Natural killer cell (primary cell): ENCODE measurements around the gene LRRC17. TPM values are rescaled to one million over a fixed set of nuclear protein-coding genes. Genes with fewer than 3 reads are reported as not detected.

Source experiments
- ATAC-seq, 3 donors: fragments of 150-1000 bp in 2 of 3; fragments of 200-7000 bp in 1 of 3; cut with Tn5 transposase; 1 replicate in 1 of 3; 2 replicates in 2 of 3; pipeline ENCODE4 v1.10.0; 2021; ENCODE audit warnings: mild to moderate bottlenecking in 2 of 3, moderate library complexity in 2 of 3
- DNase-seq, 2 donors: peaks; one replicate each; pipeline versions ENCODE4 v3.0.0 to v3.0.0-alpha.2; 2013 to 2021; ENCODE audit warnings: mixed read lengths in 1 of 2
- H3K27ac ChIP-seq: one replicate; pipeline ENCODE4 v1.5.1; 2013; ENCODE audit warnings: mild to moderate bottlenecking, low read length
- H3K27me3 ChIP-seq: one replicate; pipeline ENCODE4 v1.6.1; 2013; ENCODE audit warnings: low read length; ENCODE audit not compliant: control insufficient read depth, insufficient read depth
- H3K36me3 ChIP-seq: one replicate; pipeline ENCODE4 v1.6.1; 2013; ENCODE audit warnings: low read length; ENCODE audit not compliant: control insufficient read depth, insufficient read depth
- H3K4me1 ChIP-seq: one replicate; pipeline ENCODE4 v1.6.1; 2013; ENCODE audit warnings: low read length; ENCODE audit not compliant: control insufficient read depth, insufficient read depth
- H3K4me3 ChIP-seq: one replicate; pipeline ENCODE4 v1.5.1; 2013; ENCODE audit warnings: low read length
- H3K9me3 ChIP-seq: one replicate; pipeline ENCODE4 v1.6.1; 2013; ENCODE audit warnings: low read length; ENCODE audit not compliant: control insufficient read depth, insufficient read depth
- H3K27ac Mint-ChIP-seq, 2 donors: one replicate each; pipeline ENCODE4 v1.8.0; 2022; ENCODE audit warnings: mild to moderate bottlenecking in 2 of 2, mixed read lengths in 2 of 2, moderate library complexity in 1 of 2
- H3K27me3 Mint-ChIP-seq, 2 donors: one replicate each; pipeline ENCODE4 v1.8.0; 2022; ENCODE audit warnings: low read depth in 2 of 2, mixed read lengths in 2 of 2
- H3K36me3 Mint-ChIP-seq: one replicate; pipeline ENCODE4 v1.8.0; 2022; ENCODE audit warnings: mixed read lengths
- H3K4me1 Mint-ChIP-seq, 2 donors: one replicate each; pipeline ENCODE4 v1.8.0; 2022; ENCODE audit warnings: mixed read lengths in 2 of 2
- H3K4me3 Mint-ChIP-seq: one replicate; pipeline ENCODE4 v1.8.0; 2022; ENCODE audit warnings: mild to moderate bottlenecking, moderate library complexity, mixed read lengths
- H3K9me3 Mint-ChIP-seq, 2 donors: one replicate each; pipeline ENCODE4 v1.8.0; 2022; ENCODE audit warnings: mixed read lengths in 2 of 2
- CTCF ChIP-seq: fragments of 200-600 bp; IDR thresholded peaks from one replicate; pipeline ENCODE4 v1.8.0; 2022; ENCODE audit warnings: antibody characterized with exemption
- WGBS: methylation state at CpG from one replicate; pipeline ENCODE4 v1.1.7; 2013; ENCODE audit warnings: missing lambda C conversion rate; ENCODE audit not compliant: insufficient coverage; 5-methylcytosine and 5-hydroxymethylcytosine counted together
- intact Hi-C: fragments of 100-400 bp; cut with micrococcal nuclease; formaldehyde crosslinking; loops from one replicate; pipeline ENCODE4 v1.14.2; 2022
- total RNA-seq, 4 donors: library from RNA; stranded (reverse); fragments of 120-200 nt in 1 of 4; gene quantifications; one replicate each; pipeline versions ENCODE4 v1.2.3 to v1.2.4, GENCODE V29; 2013 to 2022

LRRC17 gene
- total RNA-seq, 3 donors from 2014 or later (not counting 1 experiment from before 2014, with no cell fraction given), result 0.63 TPM; not detected in 2

- no peaks in the 10 kb centered on the region for H3K4me1 Mint-ChIP-seq
- H3K9me3 Mint-ChIP-seq, result no peaks in the 10 kb centered on the region
- no peaks in the 10 kb centered on the region for H3K4me1 ChIP-seq
- H3K36me3 ChIP-seq, result no peaks in the 10 kb centered on the region
- H3K27ac ChIP-seq, result no peak overlapping the region
- no peak overlapping the region for H3K4me3 Mint-ChIP-seq
- H3K27ac Mint-ChIP-seq, result no peak overlapping the region
- no peak for TF ChIP-seq CTCF
- H3K9me3 ChIP-seq, result no peaks in the 10 kb centered on the region
- H3K27me3 Mint-ChIP-seq, result peaks cover 3 to 7% of the 10 kb centered on the region in 2 donors
- ATAC-seq (no peak), DNase-seq (no peak)
- intact Hi-C loops, result no loop called here
- no peaks in the 10 kb centered on the region for H3K27me3 ChIP-seq
- H3K36me3 Mint-ChIP-seq, result no peaks in the 10 kb centered on the region
- H3K4me3 ChIP-seq, result no peak overlapping the region
Observed at GRCh38 chr7:102979670-102980069, 66.9 kb downstream of the LRRC17 start.

GRCh38 chr7:102981451-102981850 is 68.7 kb downstream of the LRRC17 start:
- intact Hi-C loops, result no loop called here
- 92% methylated on average over 2 of the region's 2 CpGs for WGBS
- no peak overlapping the region for H3K4me3 ChIP-seq
- no peak for TF ChIP-seq CTCF
- Mint-ChIP-seq H3K4me3 (no peak overlapping the region), H3K9me3 (no peaks in the 10 kb centered on the region), H3K27ac (no peak overlapping the region), H3K4me1 (no peaks in the 10 kb centered on the region), H3K27me3 (no peaks in the 10 kb centered on the region), H3K36me3 (no peaks in the 10 kb centered on the region)
- no peaks in the 10 kb centered on the region for H3K4me1 ChIP-seq
- H3K9me3 ChIP-seq, result no peaks in the 10 kb centered on the region
- no peak overlapping the region for H3K27ac ChIP-seq
- H3K36me3 ChIP-seq, result no peaks in the 10 kb centered on the region
- ATAC-seq (no peak), DNase-seq (no peak)
- H3K27me3 ChIP-seq, result no peaks in the 10 kb centered on the region

DNA sequence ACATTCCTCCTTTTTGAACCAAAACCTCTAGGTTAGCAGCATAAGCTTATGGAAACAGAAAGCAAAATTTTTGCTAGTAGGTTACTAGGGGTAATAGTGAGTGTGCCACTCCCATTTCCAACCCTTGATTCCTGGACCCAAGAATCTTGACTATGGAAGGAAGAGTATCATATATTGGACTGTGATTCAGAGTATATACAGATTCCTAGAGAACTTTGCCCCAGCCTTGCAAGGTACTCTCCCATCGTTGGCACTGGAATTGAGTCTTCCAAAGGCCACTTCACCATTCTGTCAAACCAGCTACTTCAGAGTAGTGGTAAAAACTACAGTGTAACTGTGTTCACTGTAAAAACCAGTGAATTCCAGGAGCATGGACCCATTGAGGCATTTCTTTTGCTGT is 69.4 kb downstream of the LRRC17 start:
- Histone ChIP-seq H3K4me3 (no peak overlapping the region), H3K27me3 (no peaks in the 10 kb centered on the region), H3K27ac (no peak overlapping the region), H3K36me3 (no peaks in the 10 kb centered on the region), H3K4me1 (no peaks in the 10 kb centered on the region), H3K9me3 (no peaks in the 10 kb centered on the region)
- Mint-ChIP-seq H3K27me3 (no peaks in the 10 kb centered on the region), H3K9me3 (no peaks in the 10 kb centered on the region), H3K4me1 (no peaks in the 10 kb centered on the region), H3K27ac (no peak overlapping the region), H3K4me3 (no peak overlapping the region), H3K36me3 (no peaks in the 10 kb centered on the region)
- no peak for DNase-seq
- WGBS, result 82% methylated on average over 1 of the region's 1 CpG
- intact Hi-C loops, result no loop called here
- no peak for ATAC-seq
- TF ChIP-seq CTCF, result no peak

- H3K36me3 Mint-ChIP-seq, result no peaks in the 10 kb centered on the region
- WGBS, result 84% methylated on average over 6 of the region's 7 CpGs
Observed at GRCh38 chr7:102983602-102984001, 70.8 kb downstream of the LRRC17 start.

More at GRCh38 chr7:102983602-102984001, 70.8 kb downstream of the LRRC17 start:
- no peak for DNase-seq
- no peak for TF ChIP-seq CTCF
- no peak overlapping the region for H3K4me3 ChIP-seq
- Mint-ChIP-seq H3K9me3 (no peaks in the 10 kb centered on the region), H3K27ac (no peak overlapping the region), H3K4me3 (no peak overlapping the region), H3K27me3 (peaks cover 0 to 5% of the 10 kb centered on the region in 2 donors), H3K4me1 (no peaks in the 10 kb centered on the region)
- H3K27ac ChIP-seq, result no peak overlapping the region
- no peaks in the 10 kb centered on the region for H3K9me3 ChIP-seq
- no peak for ATAC-seq
- no peaks in the 10 kb centered on the region for H3K4me1 ChIP-seq
- H3K36me3 ChIP-seq, result no peaks in the 10 kb centered on the region
- intact Hi-C loops, result no loop called here
- no peaks in the 10 kb centered on the region for H3K27me3 ChIP-seq
